GM12873 (cell line): ENCODE measurements around the gene PDIA4.
A peak's percentile ranks its signal among the peaks of the same experiment; 100 is the strongest.

Source experiments
- CTCF ChIP-seq: IDR thresholded peaks from 2 replicates; pipeline ENCODE4 v1.5.1; 2012; ENCODE audit warnings: low read depth, mild to moderate bottlenecking, moderate library complexity, low read length, control low read depth; ENCODE audit not compliant: insufficient read depth; ENCODE audit errors: missing control alignments

PDIA4 gene

DNA sequence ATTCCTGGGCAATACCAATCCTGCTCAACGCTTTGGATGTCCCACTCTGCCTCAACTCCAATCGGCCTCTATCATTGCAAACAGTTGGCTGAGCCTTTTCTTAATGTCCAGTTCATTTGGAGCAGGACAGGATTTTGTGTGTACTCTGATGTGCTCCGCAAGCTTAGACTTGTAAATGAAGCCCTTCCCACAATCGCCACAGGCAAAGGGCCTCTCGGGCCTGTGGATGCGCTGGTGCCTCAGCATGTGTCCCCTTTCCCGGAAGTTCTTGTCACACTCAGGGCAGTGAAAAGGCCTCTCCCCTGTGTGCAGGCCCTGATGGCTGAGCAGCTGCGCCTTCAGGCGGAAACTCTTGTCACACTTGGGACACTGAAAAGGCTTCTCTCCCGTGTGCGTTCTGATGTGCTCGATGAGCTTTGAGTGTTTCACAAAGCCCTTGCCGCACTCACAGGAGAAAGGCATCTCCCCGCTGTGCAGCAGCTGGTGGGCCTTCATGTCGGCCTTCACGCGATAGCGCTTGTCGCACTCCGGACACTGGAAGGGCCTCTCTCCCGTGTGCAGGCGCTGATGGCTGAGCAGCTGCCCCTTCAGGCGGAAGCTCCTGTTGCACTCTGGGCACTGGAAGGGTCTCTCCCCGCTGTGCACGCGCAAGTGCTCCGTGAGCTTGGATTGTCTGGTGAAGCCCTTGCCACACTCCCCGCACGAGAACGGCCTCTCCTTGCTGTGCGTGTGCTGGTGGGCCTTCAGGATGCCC, 42.2 kb upstream of the PDIA4 start:
- TF ChIP-seq CTCF: no peak

- peak; percentile 37 for TF ChIP-seq CTCF
Observed at GRCh38 chr7:149067869-149068268, 39.6 kb upstream of the PDIA4 start.

GRCh38 chr7:149063476-149063875, 35.2 kb upstream of the PDIA4 start:
- no peak for TF ChIP-seq CTCF

DNA sequence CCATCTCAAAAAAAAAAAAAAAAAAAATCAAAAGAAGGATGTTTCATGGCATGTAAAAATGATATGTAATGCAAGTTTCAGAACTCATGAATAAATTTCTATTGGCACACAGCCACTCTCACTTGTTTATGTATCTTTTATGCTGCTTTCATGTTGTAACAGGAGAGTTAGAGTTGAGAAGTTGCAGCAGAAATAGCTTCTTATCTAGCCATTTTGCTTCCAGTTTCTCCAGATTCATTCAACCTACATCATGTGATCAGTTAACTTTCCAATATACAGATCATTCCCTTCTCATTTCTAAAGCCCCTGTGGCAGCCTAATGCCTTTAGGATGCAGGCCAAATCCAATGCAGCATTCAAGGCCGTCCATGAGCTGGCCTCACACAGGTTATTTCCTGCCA, 31.9 kb upstream of the PDIA4 start:
- TF ChIP-seq CTCF: no peak

- TF ChIP-seq CTCF: no peak
Observed at GRCh38 chr7:149053885-149054284, 25.6 kb upstream of the PDIA4 start.

- TF ChIP-seq CTCF: no peak
Observed at GRCh38 chr7:149053384-149053783, 25.1 kb upstream of the PDIA4 start.

GRCh38 chr7:149050941-149051340, 22.6 kb upstream of the PDIA4 start:
- TF ChIP-seq CTCF: no peak

GRCh38 chr7:149048805-149049204, 20.5 kb upstream of the PDIA4 start:
- no peak for TF ChIP-seq CTCF
